Measurements from ENCODE around the gene ANKRD63.
A peak's percentile ranks its signal among the peaks of the same experiment; 100 is the strongest.

The ANKRD63 gene, protein sequence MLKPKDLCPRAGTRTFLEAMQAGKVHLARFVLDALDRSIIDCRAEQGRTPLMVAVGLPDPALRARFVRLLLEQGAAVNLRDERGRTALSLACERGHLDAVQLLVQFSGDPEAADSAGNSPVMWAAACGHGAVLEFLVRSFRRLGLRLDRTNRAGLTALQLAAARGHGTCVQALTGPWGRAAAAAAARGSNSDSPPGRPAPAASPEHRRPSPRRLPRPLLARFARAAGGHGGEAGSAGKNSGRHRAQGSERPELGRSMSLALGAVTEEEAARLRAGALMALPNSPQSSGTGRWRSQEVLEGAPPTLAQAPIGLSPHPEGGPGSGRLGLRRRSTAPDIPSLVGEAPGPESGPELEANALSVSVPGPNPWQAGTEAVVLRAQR

DNA sequence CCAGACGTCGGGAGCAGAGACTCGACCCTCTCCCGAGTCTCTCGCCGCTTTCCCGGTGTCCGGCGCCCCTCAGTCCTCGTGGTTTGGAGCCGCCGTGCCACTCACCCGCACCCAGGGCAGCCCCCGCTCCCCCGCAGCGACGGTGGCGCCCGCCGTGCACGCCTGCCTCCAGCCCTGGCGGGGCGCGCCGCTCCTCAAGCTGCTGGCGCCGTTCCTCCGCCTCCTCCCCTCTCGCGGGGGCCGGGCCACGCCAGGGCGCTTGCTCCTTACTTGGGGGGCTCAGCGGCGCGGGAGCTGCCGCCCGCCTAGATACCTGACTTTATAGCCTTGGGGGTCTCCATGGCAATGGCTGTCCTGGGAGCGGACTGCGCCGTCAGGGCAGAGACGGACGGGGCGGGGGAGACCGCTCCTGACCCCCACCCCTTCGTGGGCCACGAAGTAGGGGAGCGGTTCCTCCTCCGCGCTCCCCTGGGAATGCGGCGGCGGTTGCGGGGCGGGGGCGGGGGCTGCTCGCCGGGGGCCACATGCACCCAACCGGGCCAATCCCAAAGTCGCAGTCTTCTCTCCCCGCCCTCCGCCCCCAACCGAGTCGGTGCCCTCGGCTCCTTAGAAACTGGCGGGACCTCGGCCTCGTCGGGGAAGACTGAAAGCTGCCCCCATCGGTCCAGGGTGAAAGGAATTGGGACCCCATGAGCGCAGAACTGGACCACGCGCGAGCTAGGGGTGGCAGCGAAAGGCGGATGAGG is at the start of gene ANKRD63:
ANKRD63 (minus strand) TSS at position 196 of the 746 bp plus-strand sequence. CDS start 478 bp downstream, outside the sequence.
- DNase-seq (ENCODE audit: low read depth in 2 of 2) = peak in 1 of 2 donors; percentile 27

GRCh38 chr15:40332113-40332781 is 49.4 kb upstream of the ANKRD63 start:
- DNase-seq (ENCODE audit: low read depth in 2 of 2) = no peak

DNA sequence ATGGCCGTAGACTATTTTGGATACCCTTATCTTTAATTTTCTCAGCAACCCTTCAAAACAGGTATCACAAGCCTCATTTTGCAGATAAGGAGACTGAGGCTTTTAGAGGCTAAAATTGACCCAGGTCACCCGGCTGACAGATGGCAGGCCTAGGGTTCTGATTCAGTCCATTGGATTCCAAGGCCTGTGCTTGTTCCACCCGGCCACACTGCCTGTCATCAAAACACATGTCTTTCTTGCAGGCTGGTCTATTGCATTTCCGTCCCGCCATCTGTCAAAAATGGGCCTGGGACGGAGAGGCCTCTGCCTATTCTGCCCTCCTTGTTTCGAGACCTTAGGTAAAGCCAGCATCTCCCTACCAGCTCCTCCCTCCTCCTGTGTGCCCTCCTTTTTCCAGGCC is 48.8 kb upstream of the ANKRD63 start:
- no peak for DNase-seq (ENCODE audit: low read depth in 2 of 2)

DNA sequence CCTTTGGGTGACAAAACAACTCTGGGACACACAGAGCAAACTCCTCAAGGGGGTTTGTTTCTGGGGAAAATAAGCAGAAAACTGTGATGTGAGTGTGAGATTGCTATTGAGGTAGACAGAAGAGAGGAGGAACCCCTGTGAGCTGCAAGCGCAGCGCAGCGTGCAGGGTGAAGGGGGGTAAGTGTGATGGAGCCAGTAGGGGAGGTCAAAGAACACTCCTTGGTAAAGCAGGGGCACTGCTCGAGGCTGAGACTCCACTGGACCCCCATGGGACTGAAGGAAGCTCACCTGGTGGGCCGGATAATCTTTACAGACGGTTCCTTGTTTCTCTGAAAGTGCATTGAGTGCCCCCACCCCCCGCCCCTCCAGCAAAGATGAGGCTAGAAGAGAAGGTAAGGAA is 48.2 kb upstream of the ANKRD63 start:
- DNase-seq (ENCODE audit: low read depth in 2 of 2) = no peak

GRCh38 chr15:40330368-40330836 is 47.5 kb upstream of the ANKRD63 start:
- no peak for DNase-seq (ENCODE audit: low read depth in 2 of 2)

DNA sequence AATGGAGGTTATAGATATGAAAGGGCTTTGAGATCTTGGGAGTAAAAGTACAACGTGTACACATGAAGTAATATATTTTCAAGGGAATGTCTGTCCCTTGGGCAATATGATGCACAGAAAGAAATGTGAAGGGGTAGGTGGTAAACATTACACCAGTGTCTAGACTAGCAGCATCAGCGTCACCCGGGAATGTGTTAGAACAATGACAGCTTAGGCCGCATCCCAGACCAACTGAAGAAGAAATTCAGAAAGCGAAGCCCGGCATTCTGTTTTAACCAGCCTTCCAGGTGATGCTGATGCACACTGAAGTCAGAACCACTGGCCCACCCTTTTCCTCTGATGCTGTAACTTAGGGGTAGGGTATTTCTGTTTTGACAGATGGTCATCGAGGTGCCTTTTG is 46.9 kb upstream of the ANKRD63 start:
- no peak for DNase-seq (ENCODE audit: low read depth in 2 of 2)

DNA sequence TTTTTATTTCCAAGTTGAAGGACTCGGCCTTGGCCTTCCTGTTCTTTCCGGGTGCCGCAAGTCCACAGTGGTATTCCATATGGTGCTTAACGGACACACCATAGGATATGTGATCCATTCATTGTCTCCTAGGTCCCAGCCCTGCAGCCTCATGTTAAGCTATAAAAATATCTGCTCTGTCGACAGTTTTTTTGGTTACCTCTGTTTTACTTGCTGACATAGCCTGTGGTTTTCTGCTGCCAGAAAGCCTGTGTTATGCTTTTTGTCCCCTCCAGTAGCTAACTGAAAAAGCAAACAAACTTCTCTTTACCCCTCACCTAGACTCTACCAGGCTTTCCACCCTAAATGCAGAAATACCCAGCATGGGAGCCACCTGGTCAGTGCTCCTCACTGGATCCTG is 45.9 kb upstream of the ANKRD63 start:
- no peak for DNase-seq (ENCODE audit: low read depth in 2 of 2)

DNA sequence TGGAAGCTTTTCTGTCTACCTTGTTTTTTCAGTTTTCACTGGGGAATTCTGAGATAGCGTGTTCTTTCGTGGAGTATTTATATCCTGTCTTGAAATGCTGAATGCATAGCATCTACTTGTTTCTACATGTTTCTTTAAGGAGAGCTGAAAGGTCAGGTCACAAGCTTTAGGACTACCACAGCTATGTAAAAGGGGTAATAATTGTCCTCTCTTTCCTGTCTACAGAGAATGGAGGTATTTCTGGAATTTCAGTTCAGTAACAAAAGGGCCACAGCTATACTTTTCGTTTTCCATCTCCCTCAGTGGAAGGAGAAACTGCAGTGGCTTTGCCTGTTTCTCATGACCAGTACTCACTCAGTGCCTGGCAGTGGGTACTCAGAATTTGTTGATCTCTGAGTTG is 45.3 kb upstream of the ANKRD63 start:
- DNase-seq (ENCODE audit: low read depth in 2 of 2) = no peak

DNA sequence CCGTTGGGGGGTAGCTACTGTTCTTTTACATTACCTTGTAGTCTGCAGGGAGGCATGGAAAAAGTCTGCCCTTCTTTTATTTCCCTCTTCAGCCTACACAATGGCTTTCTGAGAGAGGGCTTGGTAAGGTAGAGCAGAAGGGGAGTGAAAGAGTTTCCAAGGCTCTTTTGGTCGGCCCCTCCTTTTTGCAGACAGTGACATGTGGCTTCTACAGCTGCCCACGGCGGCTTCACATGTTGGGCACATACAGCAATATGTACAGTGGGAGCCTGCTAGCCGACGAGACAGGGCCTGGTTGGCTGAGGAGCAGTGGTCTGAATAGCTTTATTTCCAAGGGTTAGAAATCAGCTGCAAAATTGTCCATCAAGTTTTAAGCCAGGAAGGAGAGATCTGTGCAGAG is 44.6 kb upstream of the ANKRD63 start:
- no peak for DNase-seq (ENCODE audit: low read depth in 2 of 2)

DNA sequence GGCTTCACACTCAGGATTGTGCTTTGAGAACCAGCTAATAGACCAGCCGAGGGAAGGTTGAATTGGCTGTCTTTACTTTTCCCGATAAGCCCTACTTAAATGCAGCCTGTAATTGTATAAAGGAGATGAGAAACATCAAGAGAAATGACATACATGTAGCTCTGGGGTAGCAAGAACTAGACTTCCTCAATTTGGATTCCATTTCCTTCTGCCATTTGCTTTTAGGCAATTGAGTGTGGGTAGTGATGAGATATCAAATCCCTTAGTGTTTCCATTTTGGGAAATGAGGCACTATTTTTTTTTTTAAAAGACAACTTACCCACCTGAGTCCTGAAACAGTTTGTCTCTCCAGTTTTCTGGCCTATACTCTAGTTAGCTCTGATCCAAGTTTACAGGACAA is 42.8 kb upstream of the ANKRD63 start:
- DNase-seq (ENCODE audit: low read depth in 2 of 2) = no peak

DNA sequence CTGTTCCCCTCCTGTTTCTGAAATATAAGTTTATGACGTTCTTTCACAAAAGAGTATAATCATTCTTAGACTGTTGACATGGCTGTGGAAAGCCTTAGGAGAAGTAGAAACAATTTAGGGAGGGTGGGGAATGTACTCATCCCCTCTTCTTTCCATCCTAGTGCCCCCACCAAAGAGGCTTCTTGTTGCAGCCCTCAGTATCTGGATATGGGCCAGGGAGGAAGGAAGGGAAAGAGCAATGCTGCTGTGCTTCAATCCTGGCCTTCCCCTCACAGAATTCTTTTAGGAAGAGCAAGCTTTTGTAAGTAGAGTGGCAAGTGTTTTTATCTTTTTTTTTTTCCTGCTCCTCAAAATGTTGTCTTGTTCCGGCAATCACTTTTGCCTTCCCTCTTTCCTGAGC is 42.3 kb upstream of the ANKRD63 start:
- DNase-seq (ENCODE audit: low read depth in 2 of 2) = no peak

DNA sequence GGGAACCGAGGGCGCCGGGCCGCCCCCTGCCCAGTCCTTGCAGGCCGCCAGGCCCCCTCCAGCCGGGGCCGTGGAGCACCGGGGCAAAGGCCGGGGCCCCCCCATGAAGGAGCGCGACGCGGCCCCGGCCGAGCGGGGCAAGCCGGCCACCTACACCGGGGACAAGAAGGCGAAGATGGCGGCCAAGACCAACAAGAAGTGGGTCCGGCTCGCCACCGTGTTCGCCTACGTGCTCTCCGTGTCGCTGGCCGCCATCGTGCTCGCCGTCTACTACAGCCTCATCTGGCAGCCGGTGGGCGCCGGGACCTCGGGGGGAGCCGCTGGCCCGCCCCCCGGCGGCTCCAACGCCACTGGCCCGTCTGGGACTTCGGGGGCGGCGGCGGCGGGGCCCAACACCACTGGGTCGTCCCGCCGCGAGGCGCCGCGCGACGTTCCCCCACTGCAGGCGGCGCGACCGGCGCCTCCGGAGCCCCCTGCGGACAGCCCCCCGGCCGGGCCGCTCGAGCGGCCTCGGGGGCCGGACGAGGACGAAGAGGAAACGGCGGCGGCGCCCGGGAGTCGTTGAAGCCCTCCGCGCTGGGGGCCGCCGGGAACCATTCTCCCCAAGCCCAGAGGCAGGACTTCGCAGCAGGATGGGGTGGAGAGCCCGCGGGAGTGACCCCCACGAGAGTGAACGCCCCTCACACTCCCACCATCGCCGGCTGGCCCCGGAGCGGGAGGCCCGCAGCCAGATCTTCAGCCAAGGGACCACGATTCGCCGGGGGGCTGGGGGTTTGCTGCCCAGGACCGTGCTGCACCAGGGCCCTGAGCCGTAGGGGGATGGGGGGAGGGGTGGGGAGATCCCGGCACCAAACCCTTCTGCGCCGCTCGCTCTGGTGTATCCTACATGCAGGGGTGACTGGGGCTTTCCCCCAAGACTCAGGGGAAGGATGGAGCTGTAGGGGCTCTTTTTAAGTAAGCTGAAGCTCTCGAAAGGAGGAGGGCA is 41.4 kb upstream of the ANKRD63 start:
- DNase-seq (ENCODE audit: low read depth in 2 of 2) = no peak

GRCh38 chr15:40323239-40323952 is 40.5 kb upstream of the ANKRD63 start, which contains the start of gene INAFM2:
Gene INAFM2, plus strand, starts transcription at chr15:40323692. Its CDS starts 364 bp downstream, at chr15:40324056.
- peak; percentile 75 to 81 for DNase-seq (ENCODE audit: low read depth in 2 of 2)

DNA sequence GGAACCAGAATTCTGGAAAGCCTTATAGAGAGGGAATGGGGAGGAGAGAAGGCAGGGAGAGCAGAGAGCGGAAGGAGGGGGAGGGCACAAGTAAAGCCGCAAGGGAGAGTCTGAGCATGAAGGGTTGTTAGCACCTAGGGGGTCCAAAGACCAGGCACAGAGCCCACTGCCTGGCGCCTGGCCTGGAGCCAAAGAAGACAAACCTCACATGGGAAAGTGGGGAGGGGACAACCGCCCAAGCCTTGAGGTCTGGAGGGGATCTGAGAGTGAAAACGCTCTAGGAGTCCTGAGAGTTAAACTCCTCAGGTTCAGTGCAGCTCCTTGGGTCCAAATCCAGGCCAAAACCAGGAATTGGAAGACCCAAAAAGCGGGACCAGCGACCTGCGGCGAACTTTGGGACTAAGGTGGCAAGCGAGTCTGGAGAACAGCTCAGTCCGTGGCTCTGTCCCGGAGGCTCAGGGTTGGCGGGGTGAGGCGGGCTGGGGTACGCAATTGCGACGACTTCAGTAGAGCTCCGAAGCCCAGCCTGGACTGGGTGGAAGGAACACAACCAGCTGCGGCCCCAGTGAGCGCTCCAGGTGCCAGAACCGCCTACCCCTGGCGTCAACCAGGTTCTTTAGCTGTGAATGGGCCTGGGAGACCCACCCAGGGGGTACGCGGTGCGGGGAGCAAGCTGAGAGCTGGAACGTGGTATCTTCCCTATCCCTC is 39.8 kb upstream of the ANKRD63 start:
- DNase-seq (ENCODE audit: low read depth in 2 of 2) = no peak

DNA sequence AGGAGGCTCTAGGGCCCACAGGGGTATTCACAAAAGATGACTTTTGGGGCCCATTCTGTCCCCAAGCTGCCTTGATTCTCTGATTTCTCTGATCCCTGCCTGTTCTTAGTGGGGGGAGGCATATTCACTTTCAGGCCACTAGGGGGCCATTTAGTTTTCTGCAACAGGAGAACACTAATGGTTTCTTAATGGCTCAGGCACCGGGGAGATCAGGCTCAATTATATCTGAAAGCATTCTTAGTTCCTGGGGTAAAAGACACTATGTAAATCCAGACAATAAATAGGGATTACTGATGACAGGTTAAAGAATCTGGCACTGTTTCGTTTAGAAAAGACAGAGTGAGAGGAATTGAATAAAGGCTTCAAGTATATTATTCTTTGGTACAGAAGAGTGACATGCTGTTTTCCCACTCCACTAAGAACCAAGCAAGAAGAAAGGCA is 38.1 kb upstream of the ANKRD63 start:
- no peak for DNase-seq (ENCODE audit: low read depth in 2 of 2)

- no peak for DNase-seq (ENCODE audit: low read depth in 2 of 2)
Measured at GRCh38 chr15:40320409-40320808, 37.5 kb upstream of the ANKRD63 start.

DNA sequence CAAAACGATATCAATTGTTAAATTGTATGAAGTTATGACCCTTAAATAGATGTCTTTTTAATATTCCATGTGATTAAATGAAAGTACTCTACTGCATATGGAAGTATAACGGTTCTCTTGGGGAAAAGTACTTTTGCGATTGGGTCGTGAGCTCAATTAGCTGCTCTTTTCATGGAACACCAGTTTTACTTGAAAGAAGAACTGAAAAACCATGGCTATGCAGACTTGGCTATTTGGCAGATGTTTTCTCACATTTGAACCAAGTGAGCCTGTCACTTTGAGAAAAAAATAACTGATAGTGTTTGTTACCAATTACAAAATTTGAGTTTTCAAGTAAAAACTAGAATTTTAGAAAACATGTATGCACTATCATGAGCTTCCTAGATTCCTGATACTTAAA is 34.7 kb upstream of the ANKRD63 start:
- DNase-seq (ENCODE audit: low read depth in 2 of 2) = no peak

DNA sequence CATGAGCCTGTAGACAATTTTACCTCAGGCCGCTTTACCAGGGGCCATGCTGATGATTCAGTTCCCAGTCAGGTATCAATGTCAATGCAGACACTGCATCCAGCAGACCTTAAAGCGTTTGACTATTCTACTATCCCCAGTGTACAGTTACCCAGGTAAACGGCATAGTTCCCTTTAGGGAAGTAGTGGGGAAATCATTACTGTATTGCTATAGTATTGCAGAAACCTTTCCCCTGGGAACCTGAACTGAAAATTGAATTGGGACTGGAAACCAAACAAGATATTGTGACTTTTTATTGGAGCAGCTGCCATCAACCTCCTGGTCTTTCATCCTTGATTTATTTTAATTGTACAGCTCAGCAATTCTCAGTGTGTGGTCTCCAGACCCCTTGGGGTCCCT is 34.1 kb upstream of the ANKRD63 start:
- no peak for DNase-seq (ENCODE audit: low read depth in 2 of 2)

DNA sequence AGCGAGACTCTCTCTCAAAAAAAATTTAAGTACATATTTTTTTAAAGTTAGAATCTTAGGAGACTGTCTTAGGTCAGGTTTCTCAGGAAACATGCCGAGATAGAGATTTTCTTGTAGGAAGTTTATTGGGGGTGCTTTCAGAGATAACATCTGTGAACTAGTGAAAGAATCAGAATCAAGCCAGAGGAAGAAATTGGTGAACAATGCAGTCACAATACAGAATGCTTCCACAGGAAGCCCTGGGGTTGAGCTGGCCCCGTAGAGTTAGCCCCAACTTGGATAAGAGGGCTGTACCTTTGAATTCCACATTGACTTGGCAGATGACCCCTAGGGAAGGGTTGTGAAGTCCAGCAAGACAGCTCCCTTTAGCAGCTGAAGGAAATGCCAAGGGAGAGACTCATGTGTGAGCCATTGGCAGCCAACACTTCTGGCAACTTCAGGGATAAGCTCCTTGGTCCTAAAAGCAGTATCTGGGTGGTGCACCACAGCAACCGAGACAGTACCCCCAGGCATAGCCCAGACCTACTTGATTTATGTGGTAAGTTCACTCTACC is 31.9 kb upstream of the ANKRD63 start:
- no peak for DNase-seq (ENCODE audit: low read depth in 2 of 2)

All from stimulated activated CD4-positive, alpha-beta T cell treated with anti-CD3 and anti-CD28 coated beads, Interleukin-4, amount 100 ng/mL, for 48 hours (primary cell).